GM21619 (cell line): ENCODE data around the gene SORL1.

Experiments
- ATAC-seq: cut with Tn5 transposase; IDR thresholded peaks from one replicate; pipeline ENCODE4 v1.9.1; 2021; ENCODE audit not compliant: unreplicated experiment

The SORL1 gene

DNA sequence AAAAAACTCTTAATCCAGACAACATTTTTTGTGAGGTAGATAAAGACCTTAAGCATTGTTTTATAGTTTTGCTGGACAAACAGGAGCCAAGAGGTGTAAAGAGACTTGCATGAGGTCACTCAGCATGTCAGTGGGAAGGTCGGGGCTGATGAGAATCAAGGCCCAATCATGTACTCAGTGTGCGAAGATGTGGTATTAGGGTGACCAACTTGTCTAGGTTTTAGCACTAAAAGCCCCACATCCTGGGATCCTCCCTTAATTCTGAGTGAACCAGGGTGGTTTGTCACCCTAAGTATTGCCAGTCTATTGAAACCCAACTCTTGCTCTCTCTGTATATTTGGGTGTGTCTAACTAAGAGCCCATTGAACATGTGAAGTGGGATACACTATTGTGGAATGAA lies 20.2 kb downstream of the SORL1 start:
- ATAC-seq, result no peak

DNA sequence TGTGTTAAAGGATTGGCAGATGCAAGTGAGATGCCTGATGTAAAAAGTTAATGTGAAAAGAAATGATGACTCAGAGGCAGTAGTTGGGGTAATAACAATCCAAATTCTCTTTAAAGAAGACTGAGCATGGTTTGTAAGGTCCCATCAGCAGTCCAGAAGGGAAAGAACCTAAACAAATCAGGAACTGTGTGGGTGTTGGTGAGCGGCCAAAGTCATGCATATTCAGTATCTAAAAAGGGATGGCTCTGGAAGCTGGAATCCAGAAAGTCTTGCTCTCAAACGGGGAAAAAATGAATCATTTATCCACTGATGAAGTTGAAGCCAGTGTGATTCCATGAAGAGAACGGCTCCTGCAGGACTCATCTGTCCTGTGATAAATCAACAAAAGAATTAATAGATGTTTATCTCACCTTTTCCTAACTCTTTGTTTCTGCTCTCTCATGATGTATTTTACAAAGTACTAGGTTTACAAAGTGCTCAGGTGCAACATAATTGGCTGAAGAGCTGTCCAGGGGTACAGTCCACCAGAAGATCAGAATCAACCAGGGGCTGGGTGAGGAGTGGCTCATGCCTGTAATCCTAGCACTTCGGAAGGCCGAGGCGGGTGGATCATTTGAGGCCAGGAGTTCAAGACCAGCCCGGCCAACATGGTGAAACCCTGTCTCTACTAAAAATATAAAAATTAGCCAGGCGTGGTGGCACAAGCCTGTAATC lies 21.1 kb downstream of the SORL1 start:
- ATAC-seq, result no peak

DNA sequence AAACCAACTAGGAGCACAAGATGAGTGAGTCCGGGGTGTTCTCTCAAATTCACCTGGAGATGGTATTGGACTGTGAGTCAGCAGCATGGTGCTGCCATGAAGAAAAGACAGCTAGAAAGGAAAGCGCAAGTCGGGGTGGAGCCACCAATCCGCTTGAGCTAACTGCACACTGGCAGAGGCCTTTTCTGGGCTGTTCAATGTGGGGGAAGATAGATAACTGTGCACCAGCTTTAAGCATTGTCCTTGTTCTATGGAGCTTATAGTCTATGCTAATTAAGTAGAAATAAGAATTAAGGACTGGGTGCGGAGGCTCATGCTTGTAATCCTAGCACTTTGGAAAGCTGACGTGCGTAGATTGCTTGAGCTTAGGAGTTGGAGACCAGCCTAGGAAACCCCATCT lies 22.6 kb downstream of the SORL1 start:
- ATAC-seq, result no peak

DNA sequence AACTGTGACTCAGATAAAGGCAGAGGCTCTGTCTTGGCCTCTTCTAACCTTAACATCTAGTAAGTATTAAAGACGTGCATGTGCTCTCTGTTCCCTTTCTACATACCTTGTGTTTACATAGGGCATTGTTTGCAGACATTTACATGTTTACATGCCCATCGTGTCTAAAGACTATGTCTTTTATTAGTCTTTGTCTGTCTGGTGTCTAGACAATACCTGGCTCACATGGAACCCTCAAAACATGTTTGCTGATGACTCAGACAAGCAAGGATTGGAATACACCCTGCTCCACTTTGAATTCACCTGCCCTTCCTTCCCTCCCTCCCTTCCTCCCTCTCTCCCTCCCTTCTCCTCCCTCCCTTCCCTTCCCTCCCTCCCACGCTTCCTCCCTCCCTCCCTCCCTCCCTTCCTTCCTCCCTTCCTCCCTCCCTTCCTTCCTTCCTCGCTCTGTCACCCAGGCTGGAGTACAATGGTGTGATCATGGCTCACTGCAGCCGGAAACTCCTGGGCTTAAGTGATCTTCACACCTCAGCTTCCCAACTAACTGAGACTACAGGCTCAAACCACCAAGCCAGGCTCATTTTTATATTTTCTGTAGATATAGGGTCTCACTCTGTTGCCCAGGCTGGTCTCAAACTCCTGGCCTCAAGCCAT lies 24.4 kb downstream of the SORL1 start:
- ATAC-seq, result no peak

DNA sequence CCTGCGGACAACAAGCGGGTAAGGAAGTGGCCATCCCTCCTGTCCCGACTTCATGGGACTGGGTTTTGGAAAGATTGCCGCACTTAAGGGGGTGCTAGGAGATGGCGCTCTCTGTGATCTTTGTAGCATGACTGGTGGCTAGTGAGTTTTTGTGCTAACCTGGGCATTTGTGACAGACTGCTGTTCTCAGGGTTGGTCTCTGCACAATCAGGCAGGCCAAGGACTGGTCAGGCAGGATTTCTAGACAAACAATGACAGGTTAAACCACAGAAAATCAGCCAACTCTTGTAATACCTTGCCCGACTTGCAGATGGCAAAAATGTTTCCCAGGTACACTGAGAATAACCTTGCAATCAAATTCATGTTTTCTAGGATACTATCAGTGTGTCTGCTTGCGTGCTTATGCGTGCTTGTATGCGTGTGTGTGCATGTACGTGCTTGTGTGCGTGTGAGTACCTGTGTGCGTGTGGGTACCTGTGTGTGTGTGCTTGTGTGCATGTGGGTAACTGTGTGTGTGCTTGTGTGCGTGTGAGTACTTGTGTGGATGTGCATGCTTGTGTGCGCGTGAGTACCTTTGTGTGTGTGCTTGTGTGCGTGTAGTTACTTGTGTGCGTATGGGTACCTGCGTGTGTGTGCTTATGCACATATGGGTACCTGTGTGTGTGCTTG lies 26.2 kb downstream of the SORL1 start:
- no peak for ATAC-seq

DNA sequence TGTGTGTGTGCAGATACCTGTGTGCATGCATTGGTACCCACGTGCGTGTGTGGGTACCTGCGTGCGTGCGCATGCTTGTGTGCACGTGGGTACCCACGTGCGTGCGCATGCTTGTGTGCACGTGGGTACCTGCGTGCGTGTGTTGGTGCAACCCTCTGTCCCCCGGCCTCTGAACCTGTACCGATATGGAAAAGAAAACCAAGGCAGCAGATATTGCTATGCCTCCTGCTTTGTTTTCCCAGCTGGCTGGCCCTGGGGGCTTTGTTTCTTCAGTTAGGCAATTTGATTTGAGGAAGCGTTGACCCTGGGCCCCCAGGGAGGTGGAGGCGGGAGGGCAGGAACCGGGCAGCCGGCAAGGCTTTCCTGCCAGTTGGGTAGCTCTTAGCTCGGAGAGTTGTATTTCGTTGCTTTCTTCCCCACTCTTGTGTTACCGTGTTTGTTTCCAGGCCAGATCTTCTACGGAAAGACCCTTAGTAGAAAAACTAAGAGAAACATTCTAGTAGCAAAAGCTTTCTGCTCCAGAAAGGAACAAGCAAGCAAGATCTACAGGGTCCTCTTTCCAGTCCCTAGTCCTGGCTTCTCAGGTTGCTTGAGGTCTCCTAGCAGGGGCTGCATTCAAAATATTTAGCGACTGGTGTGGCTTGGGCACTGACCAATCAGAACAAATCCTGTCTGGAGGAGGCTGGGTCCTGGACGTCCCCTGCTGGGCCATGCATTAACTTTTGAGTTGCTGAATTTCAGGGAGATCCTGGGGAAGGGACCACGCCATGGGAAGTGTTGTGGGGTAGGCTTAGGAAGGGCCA lies 27.0 kb downstream of the SORL1 start:
- no peak for ATAC-seq

DNA sequence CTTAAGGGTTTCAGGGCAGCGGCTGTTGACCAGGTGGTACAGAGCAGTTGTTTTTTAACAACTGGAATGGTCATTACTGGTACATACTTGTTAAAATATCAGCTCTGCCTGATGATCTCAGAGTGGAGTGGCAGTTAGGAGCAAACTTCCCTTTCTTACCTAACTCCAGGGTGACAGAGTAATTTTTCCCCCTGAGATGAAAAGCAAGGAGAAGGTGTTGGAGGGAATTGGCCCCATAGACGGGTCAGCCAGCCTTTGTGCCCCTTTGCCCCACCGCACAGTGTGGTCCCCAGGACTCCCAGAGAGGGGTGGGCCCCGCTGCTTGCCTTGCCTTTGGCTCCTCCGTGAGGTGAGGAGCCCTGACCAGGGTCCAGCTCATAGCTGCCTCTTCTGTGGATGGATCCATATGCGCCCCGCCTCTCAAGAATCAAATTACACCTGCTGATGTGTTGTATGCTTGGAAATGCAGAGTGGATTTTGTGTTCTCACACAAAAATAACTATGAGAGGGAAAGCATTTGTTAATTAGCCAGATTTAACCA lies 27.7 kb downstream of the SORL1 start:
- no peak for ATAC-seq

DNA sequence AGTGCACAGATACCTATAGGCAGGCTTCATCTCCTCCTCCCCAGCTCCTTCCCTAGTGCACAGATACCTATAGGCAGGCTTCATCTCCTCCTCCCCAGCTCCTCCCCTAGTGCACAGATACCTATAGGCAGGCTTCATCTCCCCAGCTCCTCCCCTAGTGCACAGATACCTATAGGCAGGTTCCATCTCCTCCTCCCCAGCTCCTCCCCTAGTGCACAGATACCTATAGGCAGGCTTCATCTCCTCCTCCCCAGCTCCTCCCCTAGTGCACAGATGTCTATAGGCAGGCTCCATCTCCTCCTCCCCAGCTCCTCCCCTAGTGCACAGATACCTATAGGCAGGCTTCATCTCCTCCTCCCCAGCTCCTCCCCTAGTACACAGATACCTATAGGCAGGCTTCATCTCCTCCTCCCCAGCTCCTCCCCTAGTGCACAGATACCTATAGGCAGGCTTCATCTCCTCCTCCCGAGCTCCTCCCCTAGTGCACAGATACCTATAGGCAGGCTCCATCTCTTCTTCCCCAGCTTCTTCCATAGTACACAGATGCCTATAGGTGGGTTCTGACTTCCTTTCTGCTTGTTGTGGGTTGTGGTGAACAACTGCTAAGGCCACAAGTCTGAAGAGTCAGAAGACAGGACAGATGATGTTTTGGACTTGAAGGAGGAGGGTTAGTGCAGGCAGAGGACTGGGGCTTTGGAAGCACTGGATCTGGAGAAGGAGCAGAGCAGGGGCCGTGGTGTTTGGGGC lies 29.5 kb downstream of the SORL1 start:
- peak; percentile 58 for ATAC-seq

DNA sequence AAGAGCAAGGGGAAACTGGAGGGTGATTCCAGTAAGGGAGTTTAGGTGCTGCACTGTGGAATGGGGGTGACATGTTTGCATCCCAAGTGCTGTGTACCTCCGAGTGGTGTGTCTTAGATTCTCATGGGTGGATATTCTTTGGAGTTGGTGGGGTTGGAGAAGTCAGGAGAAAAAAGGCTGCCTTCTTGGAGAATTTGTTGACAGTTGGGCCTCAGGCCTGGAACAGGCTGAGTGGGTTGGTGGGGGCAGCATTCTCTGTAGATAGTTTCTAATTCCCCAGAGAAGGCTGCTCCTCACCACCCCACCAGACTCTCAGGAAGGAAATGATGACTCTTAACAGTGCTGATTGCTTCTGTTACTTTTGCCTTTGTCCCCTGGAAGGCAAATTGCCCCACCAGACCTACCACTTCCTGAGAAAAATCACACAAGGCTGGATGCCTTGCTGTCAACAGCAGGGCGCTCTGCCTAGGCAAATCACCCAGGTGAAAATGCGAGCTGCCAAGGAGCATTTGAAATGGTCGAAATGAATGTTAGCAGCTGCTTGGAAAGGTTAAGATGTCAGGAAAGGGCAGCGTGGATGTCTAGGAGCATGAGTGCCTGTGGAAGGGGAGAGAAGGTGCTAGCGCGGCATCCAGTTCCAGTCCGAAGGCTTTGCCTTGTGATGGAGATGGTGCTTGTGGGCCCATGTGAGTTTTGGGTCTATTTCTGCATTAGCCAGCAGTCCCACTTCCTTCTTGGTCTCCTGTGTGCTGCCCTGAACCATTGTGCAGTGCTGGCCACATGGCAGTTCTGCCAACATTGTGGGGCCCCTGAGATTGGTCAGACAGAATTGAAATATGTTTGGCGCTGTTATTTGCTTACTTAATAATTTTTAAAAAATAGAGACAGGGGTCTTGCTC lies 30.4 kb downstream of the SORL1 start:
- ATAC-seq, result peak; percentile 90

DNA sequence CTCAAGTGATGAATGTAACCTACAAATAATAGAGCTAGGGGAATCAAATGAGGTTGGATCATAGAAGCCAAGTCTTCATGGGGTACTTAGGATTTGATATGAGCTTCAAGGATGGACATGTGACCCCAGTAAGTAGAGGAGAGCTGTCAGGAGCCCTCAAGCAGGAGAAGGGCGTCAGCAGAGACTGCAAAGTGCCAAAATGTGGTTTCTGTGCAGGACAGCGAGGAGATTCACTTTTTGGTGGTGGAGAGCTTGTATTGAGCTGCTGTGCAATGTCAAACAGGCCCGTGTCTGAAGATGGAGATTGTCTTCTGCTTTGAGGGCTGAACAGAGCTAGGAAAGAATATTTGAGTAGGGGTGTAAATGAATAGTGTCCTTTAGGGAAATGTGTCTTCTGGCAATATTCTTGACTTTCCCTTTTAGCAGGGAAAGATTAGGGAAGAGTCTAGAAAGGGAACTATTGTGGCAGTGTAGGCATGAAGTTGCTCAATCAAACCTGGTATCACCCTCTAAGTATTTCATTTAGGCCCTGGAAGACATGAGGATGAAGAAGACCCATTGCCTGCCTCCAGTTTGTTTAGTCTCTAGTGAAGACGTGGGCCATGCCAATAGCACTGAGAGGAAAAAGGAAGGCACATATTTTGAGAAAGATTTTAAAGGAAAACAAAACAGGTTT lies 31.8 kb downstream of the SORL1 start:
- ATAC-seq, result no peak

DNA sequence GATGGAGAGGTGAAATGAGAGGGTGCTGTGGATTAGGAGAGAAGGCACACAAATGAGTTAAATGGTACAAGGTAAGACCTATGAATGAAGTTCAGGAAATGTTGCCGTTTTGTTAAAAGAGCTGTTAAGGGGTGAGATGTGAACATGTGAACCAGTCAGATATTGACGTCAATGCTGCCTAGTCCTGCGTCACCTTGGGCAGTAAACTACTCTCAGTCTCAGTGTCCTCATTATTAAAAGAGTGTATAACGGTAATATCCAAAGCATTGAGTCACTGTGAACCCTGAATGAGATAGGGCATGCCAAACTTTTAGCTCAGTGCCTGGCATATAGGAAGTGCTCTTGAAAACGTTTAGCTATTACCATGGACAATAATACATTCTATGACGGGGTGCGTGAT lies 33.1 kb downstream of the SORL1 start:
- ATAC-seq, result no peak

DNA sequence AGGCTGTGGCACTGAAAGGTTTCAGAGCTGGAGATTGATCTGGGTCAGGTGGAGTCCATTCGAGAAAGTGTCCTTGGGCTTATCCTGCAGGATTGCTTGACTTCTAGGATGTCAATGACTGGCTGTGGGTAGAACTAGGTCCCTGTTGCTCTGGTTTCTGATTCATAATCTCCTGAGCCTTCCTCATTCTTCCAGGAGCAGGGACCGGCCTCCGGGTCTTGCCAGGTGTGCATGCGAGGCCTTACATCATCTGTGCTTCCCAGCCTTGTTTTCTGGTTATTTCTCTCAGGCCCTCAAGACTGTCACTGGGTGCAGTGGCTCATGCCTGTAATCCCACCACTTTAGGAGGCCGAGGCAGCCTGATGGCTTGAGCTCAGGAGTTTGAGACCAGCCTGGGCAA lies 33.9 kb downstream of the SORL1 start:
- no peak for ATAC-seq

DNA sequence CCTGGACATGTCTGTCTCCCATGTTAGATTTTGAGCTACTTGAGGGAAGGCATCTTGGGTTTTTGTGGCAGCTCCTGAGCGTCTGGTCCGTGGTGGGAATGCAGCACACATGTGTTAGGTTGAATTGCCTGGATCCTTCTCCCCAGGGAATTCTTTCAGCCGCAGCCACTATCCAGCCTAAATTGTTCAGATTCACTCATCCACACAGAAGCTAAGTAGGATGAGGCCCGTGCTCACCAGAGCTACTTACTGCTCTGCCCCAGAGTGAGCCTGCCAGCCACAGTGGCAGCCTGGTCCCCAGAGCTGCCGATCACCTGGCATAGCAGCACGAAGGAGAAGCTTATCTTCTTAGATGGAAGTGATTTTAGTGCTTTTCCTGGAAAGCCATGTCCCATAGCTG lies 35.1 kb downstream of the SORL1 start:
- no peak for ATAC-seq

DNA sequence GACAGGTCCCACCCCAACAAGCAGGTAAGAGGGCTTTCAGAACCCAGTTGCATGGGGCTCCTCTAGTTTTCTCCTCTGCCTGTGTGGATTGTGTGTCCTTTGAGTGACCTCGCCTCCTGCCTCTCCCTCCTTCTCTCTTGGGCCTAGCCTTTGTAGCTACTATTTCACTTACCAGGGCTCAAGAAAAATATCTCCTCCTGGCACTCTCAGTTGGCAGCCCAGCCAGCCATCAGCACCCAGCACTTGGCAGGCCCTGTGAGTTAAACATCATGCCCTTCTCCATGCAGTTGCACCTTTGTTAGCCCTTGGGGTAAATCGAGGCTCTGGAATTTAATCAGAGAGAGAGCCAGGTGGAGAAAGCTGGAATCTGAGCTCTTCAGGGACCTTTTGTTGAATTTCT lies 36.1 kb downstream of the SORL1 start:
- no peak for ATAC-seq

DNA sequence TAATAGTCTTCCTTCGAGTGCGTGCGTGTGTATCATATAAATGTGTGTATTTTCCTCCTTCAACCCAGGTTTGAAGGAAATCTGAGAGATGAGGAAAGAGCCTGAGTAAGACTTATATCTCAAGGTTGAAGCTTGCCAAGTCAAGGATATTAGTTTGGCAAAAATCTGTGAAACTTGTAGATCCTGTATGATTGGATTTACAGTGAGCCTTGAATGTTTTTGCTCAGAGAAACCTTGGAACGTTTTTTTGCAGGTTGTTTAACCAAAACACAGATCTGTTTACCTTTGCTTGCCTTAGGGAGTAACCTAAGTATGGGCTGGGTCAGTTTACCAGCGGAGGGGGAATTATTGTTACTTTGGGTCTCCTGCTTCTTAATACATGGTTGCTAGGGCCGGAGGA lies 36.5 kb downstream of the SORL1 start:
- no peak for ATAC-seq

DNA sequence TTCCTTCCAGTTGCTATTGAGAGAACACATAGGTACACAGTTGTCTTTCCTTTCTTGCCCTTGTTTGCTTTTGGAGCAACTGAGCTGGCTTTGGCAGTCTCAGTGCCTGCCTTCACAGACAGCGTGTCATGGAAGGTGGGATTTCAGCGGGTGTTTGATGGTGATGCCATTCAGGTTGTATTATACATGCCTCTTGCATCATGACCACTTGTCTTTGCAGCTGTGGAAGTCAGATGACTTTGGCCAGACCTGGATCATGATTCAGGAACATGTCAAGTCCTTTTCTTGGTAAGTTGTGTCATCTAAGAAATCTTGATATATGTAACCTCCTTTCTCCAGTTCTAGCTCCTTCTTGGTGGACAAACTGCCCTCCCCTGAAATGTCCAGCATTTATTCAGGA lies 37.7 kb downstream of the SORL1 start:
- ATAC-seq, result no peak

DNA sequence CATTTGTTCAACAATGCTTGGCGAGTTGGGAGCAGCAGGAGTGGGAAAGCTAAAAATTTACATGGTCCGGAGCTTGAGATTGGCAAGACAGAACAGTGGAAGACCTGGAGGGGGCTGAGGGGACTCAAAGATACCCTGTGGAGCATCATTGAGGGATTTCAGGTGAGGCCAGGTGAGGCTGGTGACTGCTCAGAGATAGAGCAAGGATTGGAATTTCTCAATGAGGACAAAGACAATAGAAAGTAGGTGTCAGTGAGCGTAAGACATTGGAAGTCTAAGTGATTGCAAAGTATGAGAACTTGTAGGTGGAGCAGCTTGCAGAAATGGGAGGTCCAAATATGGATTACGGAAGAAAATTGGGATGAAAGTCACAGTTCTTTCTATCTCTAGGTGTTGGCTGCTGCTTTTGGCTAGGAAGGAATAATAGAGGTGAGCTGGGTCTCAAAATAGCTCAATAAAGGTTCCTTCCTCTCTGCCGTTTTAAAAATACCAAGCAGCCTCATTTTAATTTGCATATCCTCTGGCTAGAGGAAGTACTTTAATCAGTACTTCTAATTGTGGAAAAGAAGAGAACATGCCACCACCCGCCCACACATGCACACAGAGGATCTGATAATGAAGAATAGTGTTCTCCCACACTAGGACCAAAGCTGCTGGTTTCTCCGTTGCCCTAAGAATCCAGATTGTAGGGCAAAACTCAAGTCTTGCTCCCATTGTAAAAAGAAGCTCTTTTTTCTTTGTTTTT lies 42.4 kb downstream of the SORL1 start:
- peak; percentile 78 for ATAC-seq
